AG04450 (cell line): ENCODE data around the gene FOSB. TPM values are rescaled to one million over a fixed set of nuclear protein-coding genes. Genes with fewer than 3 reads are reported as not detected.

ENCODE experiments used
- CTCF ChIA-PET: fragments of 300-600, 350-600 bp; formaldehyde crosslinking; extraction: SDS; loops from one replicate; lab custom pipeline; 2022; ENCODE audit warnings: antibody characterized with exemption, inconsistent platforms; lab: Charles Lee
- POLR2A ChIA-PET: fragments of 350-600 bp; formaldehyde crosslinking; extraction: SDS; loops from one replicate; lab custom pipeline; 2021; ENCODE audit warnings: antibody characterized with exemption, inconsistent platforms; lab: Yijun Ruan, JAX
- DNase-seq: peaks from one replicate; pipeline ENCODE4 v3.0.0-alpha.2; 2011; ENCODE audit warnings: low read depth, low spot score
- H3K27ac ChIP-seq: one replicate; pipeline ENCODE4 v1.5.1; 2012; ENCODE audit warnings: low read depth, low read length, control low read depth
- H3K27me3 ChIP-seq: one replicate; pipeline ENCODE4 v1.6.0; 2012; ENCODE audit warnings: low read length; ENCODE audit not compliant: control insufficient read depth, insufficient read depth
- H3K4me3 ChIP-seq: 2 replicates; pipeline ENCODE4 v1.5.1; 2011; ENCODE audit warnings: mild to moderate bottlenecking, low read depth, low read length, control low read depth
- H3K9me3 ChIP-seq: 2 replicates; pipeline ENCODE4 v1.5.1; 2012; ENCODE audit warnings: low read length; ENCODE audit not compliant: control insufficient read depth, insufficient read depth
- polyA plus RNA-seq: library from polyadenylated mRNA; depleted of rRNA; stranded (reverse); fragments of >200 nt; gene quantifications from 2 replicates; pipeline ENCODE4 v1.2.3, GENCODE V29; 2011
- TF ChIP-seq, protein P1 (sequence below): IDR thresholded peaks from 2 replicates; pipeline ENCODE4 v1.5.1; 2011; ENCODE audit warnings: low read depth, low read length, control low read depth, inconsistent platforms

FOSB gene
- polyA plus RNA-seq, 1 experiment: 1.3 TPM

DNA sequence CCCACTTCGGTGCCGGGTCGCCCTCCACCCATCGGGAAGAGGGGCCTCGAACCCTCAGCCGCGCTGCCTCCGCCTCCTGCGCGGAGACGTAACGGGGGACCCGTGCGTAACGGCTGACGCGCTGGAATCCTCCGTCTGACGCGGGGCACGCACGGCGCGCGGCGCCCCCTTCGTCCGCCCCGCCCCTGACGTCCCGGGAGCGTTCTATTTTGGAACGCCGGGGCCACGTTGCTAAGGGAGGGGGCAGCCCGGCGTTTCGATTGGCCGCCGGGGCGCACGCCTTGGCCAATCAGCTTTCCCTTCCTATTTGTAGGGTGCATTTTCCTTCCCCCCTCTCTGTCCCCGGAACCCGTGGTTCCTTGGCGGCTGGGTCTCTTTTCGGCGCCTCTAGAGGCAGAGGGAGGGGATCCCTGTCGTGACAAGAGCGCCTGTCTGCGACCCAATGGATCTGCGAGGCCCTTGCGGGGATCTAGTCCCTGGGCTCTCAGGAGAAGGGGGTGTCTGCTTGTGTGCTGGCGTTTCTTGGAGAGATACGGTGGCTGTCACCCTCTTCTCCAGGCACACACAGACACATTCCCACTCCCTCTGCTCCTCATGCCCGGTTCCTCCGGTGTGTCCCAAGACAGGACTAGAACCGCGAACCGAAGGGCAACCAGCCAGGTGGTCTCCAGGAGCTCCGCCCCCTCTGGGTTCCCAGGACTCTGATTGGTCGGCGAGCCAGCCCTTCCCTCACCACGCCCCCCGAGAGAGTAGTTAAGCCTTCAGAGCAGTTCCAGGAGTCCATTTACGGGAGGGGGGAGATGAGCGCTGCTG lies 1.5 kb downstream of the FOSB start:
- POLR2A ChIA-PET: interaction anchor here (0.6 to 2.8 kb wide), 5 partner anchors 9 to 248 kb away, joined by 3 to 22 read pairs (median 9); no protein-coding TSS in a partner anchor
- TF ChIP-seq, protein P1, sequence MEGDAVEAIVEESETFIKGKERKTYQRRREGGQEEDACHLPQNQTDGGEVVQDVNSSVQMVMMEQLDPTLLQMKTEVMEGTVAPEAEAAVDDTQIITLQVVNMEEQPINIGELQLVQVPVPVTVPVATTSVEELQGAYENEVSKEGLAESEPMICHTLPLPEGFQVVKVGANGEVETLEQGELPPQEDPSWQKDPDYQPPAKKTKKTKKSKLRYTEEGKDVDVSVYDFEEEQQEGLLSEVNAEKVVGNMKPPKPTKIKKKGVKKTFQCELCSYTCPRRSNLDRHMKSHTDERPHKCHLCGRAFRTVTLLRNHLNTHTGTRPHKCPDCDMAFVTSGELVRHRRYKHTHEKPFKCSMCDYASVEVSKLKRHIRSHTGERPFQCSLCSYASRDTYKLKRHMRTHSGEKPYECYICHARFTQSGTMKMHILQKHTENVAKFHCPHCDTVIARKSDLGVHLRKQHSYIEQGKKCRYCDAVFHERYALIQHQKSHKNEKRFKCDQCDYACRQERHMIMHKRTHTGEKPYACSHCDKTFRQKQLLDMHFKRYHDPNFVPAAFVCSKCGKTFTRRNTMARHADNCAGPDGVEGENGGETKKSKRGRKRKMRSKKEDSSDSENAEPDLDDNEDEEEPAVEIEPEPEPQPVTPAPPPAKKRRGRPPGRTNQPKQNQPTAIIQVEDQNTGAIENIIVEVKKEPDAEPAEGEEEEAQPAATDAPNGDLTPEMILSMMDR: no peak
- CTCF ChIA-PET: interaction anchor here (1.1 to 5.0 kb wide), 4 partner anchors 9 to 30 kb away, joined by 4 to 36 read pairs (median 11); no protein-coding TSS in a partner anchor

DNA sequence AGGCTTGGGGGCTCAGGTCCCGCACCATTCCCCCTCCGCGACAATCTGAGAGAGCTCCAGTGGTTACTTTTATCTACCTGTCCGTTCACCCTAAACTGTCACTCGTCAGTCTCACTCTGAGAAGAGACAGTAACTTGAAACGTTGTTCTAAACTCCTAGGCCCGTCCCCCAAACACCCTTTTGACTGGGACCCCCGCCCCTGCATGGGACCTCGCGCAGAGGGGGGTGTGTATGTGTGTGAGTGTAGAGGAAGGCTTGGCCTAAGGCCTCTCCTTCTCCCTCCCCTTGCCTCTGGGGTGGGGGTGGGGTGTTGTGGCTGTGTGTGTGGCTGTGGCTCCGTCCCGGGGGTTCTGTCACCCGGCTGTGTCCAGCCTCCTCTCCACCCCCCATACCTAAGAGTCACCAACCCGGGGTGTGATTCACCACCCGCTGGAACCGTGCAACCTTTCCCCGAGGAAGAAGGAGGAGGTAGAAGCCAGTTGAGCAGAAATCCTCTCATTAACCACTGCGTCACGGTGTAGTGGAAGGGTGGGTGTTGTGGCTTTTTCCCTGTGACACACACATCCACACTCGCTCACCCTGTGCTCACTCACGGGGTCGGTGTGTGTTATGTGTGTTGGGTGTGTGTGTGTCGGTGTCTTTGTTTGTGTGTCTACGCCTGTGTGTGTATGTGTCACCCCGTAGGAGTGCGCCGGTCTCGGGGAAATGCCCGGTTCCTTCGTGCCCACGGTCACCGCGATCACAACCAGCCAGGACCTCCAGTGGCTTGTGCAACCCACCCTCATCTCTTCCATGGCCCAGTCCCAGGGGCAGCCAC lies 2.4 kb downstream of the FOSB start:
- TF ChIP-seq, protein P1: no peak
- H3K9me3 ChIP-seq: no peaks in the 10 kb centered on the region; the same call in 1 of the 2 replicates
- no peak for DNase-seq
- peak overlapping the region; percentile 96 for H3K4me3 ChIP-seq
- ChIA-PET CTCF (interaction anchor here (0.5 to 5.0 kb wide), 6 partner anchors 9 to 31 kb away, joined by 4 to 36 read pairs (median 5); no protein-coding TSS in a partner anchor), POLR2A (interaction anchor here (1.4 to 2.8 kb wide), 2 partner anchors 8 to 15 kb away, joined by 15 to 22 read pairs; no protein-coding TSS in a partner anchor)
- peak overlapping the region; percentile 94 for H3K27ac ChIP-seq
- no peaks in the 10 kb centered on the region for H3K27me3 ChIP-seq

More for the DNA sequence above, 1.5 kb downstream of the FOSB start:
- H3K27me3 ChIP-seq: no peaks in the 10 kb centered on the region
- H3K9me3 ChIP-seq: no peaks in the 10 kb centered on the region; the same call in 1 of the 2 replicates
- H3K27ac ChIP-seq: peak overlapping the region; percentile 94
- peak; percentile 84 for DNase-seq
- H3K4me3 ChIP-seq: peak overlapping the region; percentile 96

DNA sequence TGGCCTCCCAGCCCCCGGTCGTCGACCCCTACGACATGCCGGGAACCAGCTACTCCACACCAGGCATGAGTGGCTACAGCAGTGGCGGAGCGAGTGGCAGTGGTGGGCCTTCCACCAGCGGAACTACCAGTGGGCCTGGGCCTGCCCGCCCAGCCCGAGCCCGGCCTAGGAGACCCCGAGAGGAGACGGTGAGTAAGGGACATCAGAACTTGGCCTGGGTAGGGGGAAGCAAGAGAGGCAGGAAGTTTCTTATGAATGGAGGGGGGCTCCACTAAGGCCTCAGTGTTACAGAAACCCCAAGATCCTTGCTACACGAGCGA lies 2.9 kb downstream of the FOSB start:
- ChIA-PET CTCF (interaction anchor here (1.1 kb wide), 1 partner anchor 31 kb away, joined by 5 read pairs; no protein-coding TSS in a partner anchor), POLR2A (no interaction called here)
- Histone ChIP-seq H3K9me3 (no peaks in the 10 kb centered on the region; the same call in 1 of the 2 replicates), H3K27me3 (no peaks in the 10 kb centered on the region), H3K4me3 (no peak overlapping the region), H3K27ac (no peak overlapping the region)
- TF ChIP-seq, protein P1: no peak
- no peak for DNase-seq

DNA sequence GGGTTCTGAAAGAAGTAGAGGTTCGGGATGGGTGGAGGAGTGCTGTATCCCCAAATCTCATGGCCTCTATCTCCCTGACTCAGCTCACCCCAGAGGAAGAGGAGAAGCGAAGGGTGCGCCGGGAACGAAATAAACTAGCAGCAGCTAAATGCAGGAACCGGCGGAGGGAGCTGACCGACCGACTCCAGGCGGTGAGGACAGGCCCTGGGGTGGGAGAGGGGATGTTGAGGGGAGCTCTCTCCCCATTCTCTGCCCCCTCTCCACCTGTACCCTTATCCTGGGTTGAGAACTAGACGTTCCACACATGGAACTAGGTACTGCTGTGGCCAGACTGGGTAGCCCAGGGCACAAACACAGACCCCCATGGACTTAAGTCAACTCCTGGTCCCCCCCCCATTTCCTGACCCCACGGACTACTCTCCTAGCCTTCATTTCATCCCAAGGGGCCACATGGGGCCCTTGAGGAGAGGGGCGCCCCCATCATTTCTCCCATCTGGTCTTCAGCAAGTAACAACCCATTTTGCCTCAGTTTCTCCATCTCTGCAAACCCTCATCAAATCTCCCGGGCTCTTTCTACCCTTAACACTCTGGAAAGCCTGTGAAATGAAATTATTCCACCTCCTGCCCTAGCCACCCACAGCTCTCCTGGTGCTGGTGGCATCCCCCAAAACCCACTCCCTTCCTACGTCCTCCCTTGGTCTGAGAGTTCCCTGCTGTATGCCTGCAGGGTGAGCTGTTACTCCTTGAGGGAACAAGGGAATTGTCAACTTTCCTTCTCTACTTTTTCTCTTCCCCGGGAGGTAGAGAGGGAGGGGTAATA lies 3.5 kb downstream of the FOSB start:
- Histone ChIP-seq H3K27ac (no peak overlapping the region), H3K4me3 (no peak overlapping the region), H3K27me3 (no peaks in the 10 kb centered on the region), H3K9me3 (no peaks in the 10 kb centered on the region; the same call in 1 of the 2 replicates)
- TF ChIP-seq, protein P1: no peak
- POLR2A ChIA-PET: no interaction called here
- CTCF ChIA-PET: interaction anchor here (1.1 to 2.7 kb wide), 3 partner anchors 14 to 43 kb away, joined by 3 to 12 read pairs (median 5); no protein-coding TSS in a partner anchor
- no peak for DNase-seq
